GM21723 (cell line): ENCODE data around the gene RAB6B.

ENCODE experiments used
- ATAC-seq: cut with Tn5 transposase; IDR thresholded peaks from one replicate; pipeline ENCODE4 v1.9.1; 2021; ENCODE audit warnings: mild to moderate bottlenecking, moderate library complexity; ENCODE audit not compliant: unreplicated experiment

Gene RAB6B

GRCh38 chr3:133896002-133896761 lies 500 bp upstream of the RAB6B start:
- ATAC-seq = no peak

GRCh38 chr3:133894353-133895207 lies 1.1 kb downstream of the RAB6B start:
- no peak for ATAC-seq

- ATAC-seq = no peak
These were observed 1.9 kb downstream of the RAB6B start for GRCh38 chr3:133893683-133894352.

GRCh38 chr3:133892541-133893231 lies 3.0 kb downstream of the RAB6B start:
- ATAC-seq = no peak

- ATAC-seq = no peak
These were observed 3.9 kb downstream of the RAB6B start for GRCh38 chr3:133891662-133892378.

GRCh38 chr3:133890972-133891644 lies 4.6 kb downstream of the RAB6B start:
- ATAC-seq = no peak

GRCh38 chr3:133890037-133890436 lies 5.6 kb downstream of the RAB6B start:
- ATAC-seq = no peak

- no peak for ATAC-seq
These were observed 6.8 kb downstream of the RAB6B start for GRCh38 chr3:133888726-133889340.

- no peak for ATAC-seq
These were observed 7.6 kb downstream of the RAB6B start for GRCh38 chr3:133887803-133888703.

GRCh38 chr3:133887074-133887802 lies 8.4 kb downstream of the RAB6B start:
- ATAC-seq = no peak

GRCh38 chr3:133886031-133886722 lies 9.5 kb downstream of the RAB6B start:
- ATAC-seq = no peak

GRCh38 chr3:133884887-133885711 lies 10.6 kb downstream of the RAB6B start:
- ATAC-seq = no peak

- no peak for ATAC-seq
These were observed 11.4 kb downstream of the RAB6B start for GRCh38 chr3:133884054-133884886.

- no peak for ATAC-seq
These were observed 12.0 kb downstream of the RAB6B start for GRCh38 chr3:133883641-133884040.

GRCh38 chr3:133882986-133883586 lies 12.6 kb downstream of the RAB6B start:
- no peak for ATAC-seq
